ENCODE data around the gene PRRC2B.
A peak's percentile ranks its signal among the peaks of the same experiment; 100 is the strongest.

Gene PRRC2B

GRCh38 chr9:131523451-131524435, 129.9 kb downstream of the PRRC2B start:
- H3K27ac ChIP-seq (ENCODE audit: low read depth, low read length): no peak overlapping the region
- H3K4me3 ChIP-seq (ENCODE audit: low read length): no peak overlapping the region
- no peaks in the 10 kb centered on the region for H3K4me1 ChIP-seq (ENCODE audit: control insufficient read depth, insufficient read depth, low read length)
- no peaks in the 10 kb centered on the region for H3K27me3 ChIP-seq (ENCODE audit: control insufficient read depth, insufficient read depth, low read length)
- no peak overlapping the region for H3K9ac ChIP-seq (ENCODE audit: low read length)
- peaks cover 66% of the 10 kb centered on the region for H3K36me3 ChIP-seq (ENCODE audit: control insufficient read depth, insufficient read depth, low read length)

GRCh38 chr9:131524665-131525315, 130.9 kb downstream of the PRRC2B start:
- H3K36me3 ChIP-seq (ENCODE audit: control insufficient read depth, insufficient read depth, low read length): peaks cover 64% of the 10 kb centered on the region
- H3K9ac ChIP-seq (ENCODE audit: low read length): no peak overlapping the region
- peaks cover 3% of the 10 kb centered on the region for H3K4me1 ChIP-seq (ENCODE audit: control insufficient read depth, insufficient read depth, low read length)
- H3K27ac ChIP-seq (ENCODE audit: low read depth, low read length): no peak overlapping the region
- no peaks in the 10 kb centered on the region for H3K27me3 ChIP-seq (ENCODE audit: control insufficient read depth, insufficient read depth, low read length)
- no peak overlapping the region for H3K4me3 ChIP-seq (ENCODE audit: low read length)

GRCh38 chr9:131525643-131526565, 132.0 kb downstream of the PRRC2B start:
- H3K4me3 ChIP-seq (ENCODE audit: low read length): no peak overlapping the region
- peaks cover 10% of the 10 kb centered on the region for H3K4me1 ChIP-seq (ENCODE audit: control insufficient read depth, insufficient read depth, low read length)
- H3K36me3 ChIP-seq (ENCODE audit: control insufficient read depth, insufficient read depth, low read length): peaks cover 62% of the 10 kb centered on the region
- no peaks in the 10 kb centered on the region for H3K27me3 ChIP-seq (ENCODE audit: control insufficient read depth, insufficient read depth, low read length)
- H3K27ac ChIP-seq (ENCODE audit: low read depth, low read length): no peak overlapping the region
- H3K9ac ChIP-seq (ENCODE audit: low read length): no peak overlapping the region

GRCh38 chr9:131528186-131528585, 134.3 kb downstream of the PRRC2B start:
- H3K4me3 ChIP-seq (ENCODE audit: low read length): no peak overlapping the region
- H3K27ac ChIP-seq (ENCODE audit: low read depth, low read length): no peak overlapping the region
- no peaks in the 10 kb centered on the region for H3K27me3 ChIP-seq (ENCODE audit: control insufficient read depth, insufficient read depth, low read length)
- peaks cover 45% of the 10 kb centered on the region for H3K36me3 ChIP-seq (ENCODE audit: control insufficient read depth, insufficient read depth, low read length)
- peaks cover 12% of the 10 kb centered on the region for H3K4me1 ChIP-seq (ENCODE audit: control insufficient read depth, insufficient read depth, low read length)
- no peak overlapping the region for H3K9ac ChIP-seq (ENCODE audit: low read length)

- Histone ChIP-seq H3K27me3 (ENCODE audit: control insufficient read depth, insufficient read depth, low read length) (no peaks in the 10 kb centered on the region), H3K4me3 (ENCODE audit: low read length) (no peak overlapping the region), H3K9ac (ENCODE audit: low read length) (no peak overlapping the region), H3K27ac (ENCODE audit: low read depth, low read length) (no peak overlapping the region), H3K4me1 (ENCODE audit: control insufficient read depth, insufficient read depth, low read length) (peaks cover 12% of the 10 kb centered on the region), H3K36me3 (ENCODE audit: control insufficient read depth, insufficient read depth, low read length) (peaks cover 39% of the 10 kb centered on the region)
These were observed 135.1 kb downstream of the PRRC2B start for GRCh38 chr9:131528886-131529505.

- H3K27me3 ChIP-seq (ENCODE audit: control insufficient read depth, insufficient read depth, low read length): no peaks in the 10 kb centered on the region
- H3K4me3 ChIP-seq (ENCODE audit: low read length): peak overlapping the region; percentile 81
- peak overlapping the region; percentile 58 for H3K27ac ChIP-seq (ENCODE audit: low read depth, low read length)
- H3K36me3 ChIP-seq (ENCODE audit: control insufficient read depth, insufficient read depth, low read length): peaks cover 31% of the 10 kb centered on the region
- H3K4me1 ChIP-seq (ENCODE audit: control insufficient read depth, insufficient read depth, low read length): peaks cover 12% of the 10 kb centered on the region
- peak overlapping the region; percentile 51 for H3K9ac ChIP-seq (ENCODE audit: low read length)
These were observed 136.0 kb downstream of the PRRC2B start for GRCh38 chr9:131529597-131530545.

- Histone ChIP-seq H3K27me3 (ENCODE audit: control insufficient read depth, insufficient read depth, low read length) (no peaks in the 10 kb centered on the region), H3K27ac (ENCODE audit: low read depth, low read length) (peak overlapping the region; percentile 82), H3K9ac (ENCODE audit: low read length) (peak overlapping the region; percentile 51), H3K36me3 (ENCODE audit: control insufficient read depth, insufficient read depth, low read length) (peaks cover 29% of the 10 kb centered on the region), H3K4me3 (ENCODE audit: low read length) (peak overlapping the region; percentile 81), H3K4me1 (ENCODE audit: control insufficient read depth, insufficient read depth, low read length) (peaks cover 12% of the 10 kb centered on the region)
These were observed 136.6 kb downstream of the PRRC2B start for GRCh38 chr9:131530546-131530919.

- H3K27ac ChIP-seq (ENCODE audit: low read depth, low read length): peak within 1 kb of the TSS; percentile 82
- H3K4me1 ChIP-seq (ENCODE audit: control insufficient read depth, insufficient read depth, low read length): peaks cover 12% of the 10 kb centered on the region
- H3K9ac ChIP-seq (ENCODE audit: low read length): peak within 1 kb of the TSS; percentile 51
- peak within 1 kb of the TSS; percentile 81 for H3K4me3 ChIP-seq (ENCODE audit: low read length)
- peaks cover 23% of the 10 kb centered on the region for H3K36me3 ChIP-seq (ENCODE audit: control insufficient read depth, insufficient read depth, low read length)
- no peaks in the 10 kb centered on the region for H3K27me3 ChIP-seq (ENCODE audit: control insufficient read depth, insufficient read depth, low read length)
These were observed 137.3 kb downstream of the PRRC2B start, which contains the start of gene UCK1 for GRCh38 chr9:131530920-131531832. Gene UCK1, minus strand, starts transcription at chr9:131531263. Its CDS starts 89 bp downstream, at chr9:131531174.

- Histone ChIP-seq H3K27ac (ENCODE audit: low read depth, low read length) (no peak overlapping the region), H3K9ac (ENCODE audit: low read length) (no peak overlapping the region), H3K4me1 (ENCODE audit: control insufficient read depth, insufficient read depth, low read length) (peaks cover 9% of the 10 kb centered on the region), H3K36me3 (ENCODE audit: control insufficient read depth, insufficient read depth, low read length) (no peaks in the 10 kb centered on the region), H3K27me3 (ENCODE audit: control insufficient read depth, insufficient read depth, low read length) (no peaks in the 10 kb centered on the region), H3K4me3 (ENCODE audit: low read length) (no peak overlapping the region)
These were observed 140.9 kb downstream of the PRRC2B start for GRCh38 chr9:131534721-131535237.

GRCh38 chr9:131537946-131538345, 144.1 kb downstream of the PRRC2B start:
- Histone ChIP-seq H3K9ac (ENCODE audit: low read length) (no peak overlapping the region), H3K4me1 (ENCODE audit: control insufficient read depth, insufficient read depth, low read length) (no peaks in the 10 kb centered on the region), H3K4me3 (ENCODE audit: low read length) (no peak overlapping the region), H3K36me3 (ENCODE audit: control insufficient read depth, insufficient read depth, low read length) (no peaks in the 10 kb centered on the region), H3K27me3 (ENCODE audit: control insufficient read depth, insufficient read depth, low read length) (no peaks in the 10 kb centered on the region), H3K27ac (ENCODE audit: low read depth, low read length) (no peak overlapping the region)

All from rectal smooth muscle tissue (tissue), 1 donor.